HG02798 (cell line): ENCODE results near the gene EXOC6B.

Experiments
- ATAC-seq: cut with Tn5 transposase; IDR thresholded peaks from one replicate; pipeline ENCODE4 v1.9.1; 2021; ENCODE audit warnings: mild to moderate bottlenecking; ENCODE audit not compliant: unreplicated experiment, poor library complexity

Gene EXOC6B

GRCh38 chr2:72747344-72747743 lies 78.5 kb downstream of the EXOC6B start:
- no peak for ATAC-seq

GRCh38 chr2:72745679-72746368 lies 80.0 kb downstream of the EXOC6B start:
- ATAC-seq: no peak

- ATAC-seq: no peak
These were observed 81.8 kb downstream of the EXOC6B start for GRCh38 chr2:72744049-72744448.

- no peak for ATAC-seq
These were observed 82.4 kb downstream of the EXOC6B start for GRCh38 chr2:72743481-72743880.

DNA sequence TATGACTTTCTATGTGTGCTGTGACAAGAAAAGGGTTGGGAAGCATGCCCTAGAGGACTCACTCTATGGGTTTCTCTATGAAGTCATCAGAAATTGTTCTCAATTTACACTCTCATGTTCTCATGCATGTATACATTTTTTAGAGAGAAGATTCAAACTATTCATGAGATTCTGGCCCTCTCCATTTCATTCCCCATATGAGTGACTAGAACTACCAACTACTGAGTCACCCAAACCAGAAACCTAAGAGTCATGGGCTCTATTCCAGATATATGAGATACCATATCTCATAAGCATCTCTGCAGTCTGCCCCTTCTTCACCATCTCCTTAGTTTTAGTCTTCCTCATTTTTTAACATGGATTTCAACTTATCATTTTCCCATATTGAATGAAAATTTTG lies 87.7 kb downstream of the EXOC6B start:
- ATAC-seq: no peak

- no peak for ATAC-seq
These were observed 91.4 kb downstream of the EXOC6B start for GRCh38 chr2:72734432-72734831.

GRCh38 chr2:72731116-72731515 lies 94.7 kb downstream of the EXOC6B start:
- ATAC-seq: no peak

DNA sequence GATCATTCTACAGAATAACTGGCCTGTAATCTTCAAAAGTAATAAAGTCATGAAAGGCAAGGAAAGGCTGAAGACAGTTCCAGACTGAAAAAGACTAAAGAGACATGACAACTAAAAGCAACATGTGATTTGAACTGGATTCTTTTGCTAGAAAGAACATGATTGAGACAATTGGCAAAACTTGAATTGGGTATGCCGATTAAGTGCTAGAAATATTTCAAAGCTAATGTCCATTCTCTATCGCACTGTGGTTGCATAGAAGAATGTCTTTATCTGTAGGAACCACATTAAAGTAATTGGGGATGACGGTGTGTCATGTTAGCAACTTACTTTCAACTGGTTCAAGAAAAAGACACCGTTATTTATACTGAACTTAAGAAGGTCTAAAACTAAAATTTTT lies 98.5 kb downstream of the EXOC6B start:
- ATAC-seq: no peak

DNA sequence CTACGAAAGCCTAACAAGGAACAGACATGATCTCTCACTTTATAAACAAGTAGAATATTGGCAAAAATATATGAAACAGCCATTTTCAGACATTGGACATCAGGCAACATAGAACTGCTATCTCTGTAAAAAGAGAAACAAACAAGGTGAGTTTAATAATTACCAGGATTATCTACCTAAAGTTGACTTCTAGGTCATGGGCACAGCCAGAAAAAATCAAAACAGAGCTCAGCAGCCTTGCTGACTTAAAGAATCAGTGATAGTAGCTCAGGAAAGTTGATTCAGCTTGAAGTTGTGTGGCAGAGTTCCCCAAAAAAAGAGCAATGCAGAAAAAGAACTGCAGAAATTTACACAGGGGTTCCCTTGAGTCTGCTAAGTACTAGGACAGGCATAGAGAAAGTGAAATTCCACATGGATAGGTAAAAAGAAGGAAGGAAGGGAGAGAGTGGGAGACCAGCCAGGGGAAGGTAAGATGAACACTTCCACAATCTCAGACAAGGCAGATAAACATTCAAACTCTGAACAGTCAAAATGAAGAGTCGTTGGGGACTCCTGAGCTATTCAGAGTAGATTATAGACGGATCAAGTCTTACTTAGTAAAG lies 102.0 kb downstream of the EXOC6B start:
- no peak for ATAC-seq

DNA sequence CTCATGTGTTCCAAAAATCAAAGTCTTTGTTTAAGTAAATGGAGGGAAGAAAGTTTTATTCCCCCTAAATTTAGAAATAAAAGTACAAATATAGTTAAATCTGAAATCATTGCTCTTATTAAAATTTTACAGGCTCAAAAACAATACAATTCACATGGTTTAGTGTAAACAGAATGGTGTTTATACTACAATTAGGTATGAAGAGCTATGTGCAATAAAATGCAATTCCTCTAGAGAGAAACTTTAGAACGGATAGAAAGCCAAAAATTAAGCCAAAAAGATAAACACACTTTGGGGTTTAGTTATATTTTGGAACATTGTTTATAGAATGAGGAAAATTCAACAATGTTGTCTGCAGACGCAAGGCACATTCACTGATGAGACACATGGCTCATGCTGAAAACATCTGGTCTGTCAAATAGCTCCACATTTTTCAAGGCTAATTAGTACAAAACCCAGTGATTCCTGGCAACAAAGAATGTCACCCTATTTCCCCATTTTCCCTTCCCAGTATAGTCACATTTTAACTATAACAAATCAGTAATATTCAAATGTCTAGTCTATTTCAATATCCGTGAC lies 103.3 kb downstream of the EXOC6B start:
- no peak for ATAC-seq

DNA sequence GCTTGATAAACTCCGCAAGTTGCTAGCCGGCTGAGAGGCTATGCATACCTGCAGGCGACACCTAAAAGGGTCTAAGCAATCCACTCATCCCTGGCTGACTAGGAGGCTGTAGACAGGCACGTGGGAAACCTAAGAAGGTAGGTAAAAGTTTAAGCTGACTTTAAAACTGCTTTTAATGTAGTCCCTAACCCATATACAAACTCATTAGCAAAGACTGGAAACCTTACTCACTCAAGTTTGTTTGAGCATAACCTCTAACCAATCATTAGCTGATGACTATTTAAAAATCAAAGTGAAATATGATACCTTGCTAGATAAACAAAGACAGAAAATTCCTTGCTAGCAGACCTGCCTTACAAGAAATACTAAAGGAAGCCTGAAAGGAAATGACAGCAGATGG lies 106.4 kb downstream of the EXOC6B start:
- ATAC-seq: no peak

DNA sequence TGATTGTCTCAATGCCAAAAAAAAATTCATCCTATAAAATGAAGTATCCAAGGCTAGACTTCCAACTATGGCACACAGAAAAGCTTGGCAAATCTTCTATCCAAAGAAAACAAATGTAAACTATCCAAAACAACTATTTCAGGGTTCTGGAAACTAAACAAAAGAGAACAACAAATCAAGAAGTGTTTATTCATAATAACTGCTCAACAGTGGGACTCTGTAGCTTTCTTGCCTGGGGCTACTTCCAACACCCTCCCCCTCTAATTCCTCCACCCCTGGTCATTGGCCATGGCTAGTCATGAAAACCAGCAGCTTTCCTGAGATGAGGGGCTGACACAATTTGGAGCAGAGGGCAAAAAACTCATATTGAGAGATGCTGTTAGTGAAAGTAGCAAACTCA lies 107.0 kb downstream of the EXOC6B start:
- ATAC-seq: no peak

- no peak for ATAC-seq
These were observed 109.2 kb downstream of the EXOC6B start for GRCh38 chr2:72716601-72717000.

DNA sequence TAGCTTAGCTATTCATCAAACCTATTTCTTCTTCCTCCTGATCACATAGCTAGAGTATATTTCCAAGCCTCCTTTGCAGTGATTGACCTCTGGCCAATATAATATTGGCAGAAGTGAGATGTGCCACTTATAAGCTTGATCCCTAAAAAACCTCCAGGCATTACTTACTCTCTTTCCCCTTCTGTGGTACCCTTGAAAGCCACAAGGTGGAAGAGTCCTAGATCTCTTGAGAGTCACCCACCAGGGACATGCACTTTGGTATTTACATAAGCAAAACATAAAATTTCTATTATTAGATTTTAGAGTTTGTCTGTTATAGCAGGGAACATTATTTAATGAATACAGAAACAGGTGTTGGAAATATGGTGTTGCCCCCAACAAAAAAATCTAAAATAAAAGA lies 112.0 kb downstream of the EXOC6B start:
- no peak for ATAC-seq

- ATAC-seq: no peak
These were observed 112.9 kb downstream of the EXOC6B start for GRCh38 chr2:72712977-72713376.

- ATAC-seq: no peak
These were observed 113.5 kb downstream of the EXOC6B start for GRCh38 chr2:72712304-72712703.

GRCh38 chr2:72710418-72711152 lies 115.2 kb downstream of the EXOC6B start:
- no peak for ATAC-seq

- no peak for ATAC-seq
These were observed 117.6 kb downstream of the EXOC6B start for GRCh38 chr2:72708236-72708635.

DNA sequence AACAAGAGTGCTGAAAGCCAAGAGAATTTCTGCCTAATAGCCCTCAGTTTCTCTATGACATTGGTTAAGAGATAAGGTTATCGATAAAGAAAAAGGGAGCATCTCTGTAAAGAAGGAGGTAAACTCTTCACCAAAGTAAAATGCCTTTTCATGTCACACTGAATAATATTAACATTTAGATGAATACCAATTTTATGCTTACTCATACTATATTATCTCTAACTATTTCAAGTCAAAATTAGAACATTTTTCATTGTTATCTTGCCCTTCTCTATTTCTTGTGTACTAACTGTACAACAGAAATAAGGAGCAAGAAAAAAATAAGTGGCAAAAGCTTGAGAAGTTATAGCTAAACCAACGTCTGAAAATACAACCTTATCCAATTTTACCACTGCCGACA lies 127.5 kb downstream of the EXOC6B start:
- no peak for ATAC-seq

DNA sequence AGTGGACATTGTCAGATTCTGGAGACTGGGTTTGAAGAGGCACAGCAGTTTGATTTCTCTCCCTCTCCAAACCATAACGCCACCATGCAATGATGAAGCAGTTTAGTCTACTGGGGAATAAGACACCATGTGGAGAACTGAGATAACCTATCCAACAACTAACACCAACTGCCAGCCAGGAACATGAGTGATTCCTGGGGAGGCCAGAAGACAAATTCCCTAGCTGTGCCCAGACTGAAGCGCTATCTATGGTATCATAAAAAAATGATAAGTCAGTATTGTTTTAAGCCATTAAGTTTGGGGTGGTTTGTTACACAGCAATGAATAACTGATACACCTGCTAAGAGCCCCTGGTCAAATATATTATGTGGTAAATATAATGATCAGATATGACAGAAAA lies 129.3 kb downstream of the EXOC6B start:
- ATAC-seq: no peak

GRCh38 chr2:72695676-72696075 lies 130.2 kb downstream of the EXOC6B start:
- no peak for ATAC-seq
